SK-N-SH (cell line): ENCODE measurements around the gene TMEM198. TPM values are rescaled to one million over a fixed set of nuclear protein-coding genes. Genes with fewer than 3 reads are reported as not detected.

Source experiments
- CTCF ChIA-PET: fragments of 300-600, 350-600 bp; formaldehyde crosslinking; extraction: SDS; loops from one replicate; lab custom pipeline; 2021; lab: Yijun Ruan, JAX
- POLR2A ChIA-PET: fragments of 350-600 bp; sonication (Branson Sonifier 250); formaldehyde crosslinking; extraction: SDS; loops from one replicate; lab custom pipeline; 2020; ENCODE audit warnings: antibody characterized with exemption, inconsistent platforms; lab: Yijun Ruan, JAX
- DNase-seq: peaks from one replicate; pipeline ENCODE4 v3.0.0; 2012
- H2AFZ ChIP-seq: fragments of 200-600 bp; sonication (generic); 2 replicates; pipeline ENCODE4 v1.8.1; 2016; ENCODE audit warnings: antibody characterized with exemption, mild to moderate bottlenecking, low read depth
- H3F3A ChIP-seq: fragments of 200-600 bp; sonication (generic); replicated peaks from 2 replicates; pipeline ENCODE3; 2016; ENCODE audit warnings: antibody characterized with exemption, mild to moderate bottlenecking; ENCODE audit not compliant: insufficient read depth
- H3K27ac ChIP-seq, 2 experiments: fragments of 200-500 bp in 1 of 2; fragments of 200-600 bp in 1 of 2; sonication (Bioruptor generic) in 1 of 2; sonication (generic), shearing (Covaris generic) in 1 of 2; 2 replicates each; pipeline versions ENCODE4 v1.5.1 to v1.6.1; 2014 to 2016; ENCODE audit warnings: low read depth in 2 of 2, inconsistent platforms in 1 of 2, low read length in 1 of 2, mild to moderate bottlenecking in 1 of 2, mixed read lengths in 1 of 2
- H3K27me3 ChIP-seq: fragments of 200-600 bp; sonication (generic), shearing (Covaris generic); 2 replicates; pipeline ENCODE4 v1.6.1; 2016; ENCODE audit warnings: mixed run types; ENCODE audit not compliant: insufficient read depth
- H3K36me3 ChIP-seq, 2 experiments: fragments of 200-500 bp in 1 of 2; fragments of 200-600 bp in 1 of 2; sonication (Bioruptor generic) in 1 of 2; sonication (generic) in 1 of 2; replicated peaks in 1 of 2; 2 replicates each; pipeline versions ENCODE3 to v1.5.1; 2014 to 2016; ENCODE audit warnings: low read length in 1 of 2, mild to moderate bottlenecking in 1 of 2; ENCODE audit not compliant: insufficient read depth in 2 of 2, control insufficient read depth in 1 of 2
- H3K4me1 ChIP-seq, 2 experiments: fragments of 200-500 bp in 1 of 2; fragments of 200-600 bp in 1 of 2; sonication (Bioruptor generic) in 1 of 2; sonication (generic), shearing (Covaris generic) in 1 of 2; 2 replicates each; pipeline versions ENCODE4 v1.5.1 to v1.6.1; 2014 to 2016; ENCODE audit warnings: low read depth in 1 of 2, low read length in 1 of 2, mixed run types in 1 of 2; ENCODE audit not compliant: insufficient read depth in 2 of 2, control insufficient read depth in 1 of 2
- H3K4me2 ChIP-seq: fragments of 200-600 bp; sonication (generic), shearing (Covaris generic); 2 replicates; pipeline ENCODE4 v1.6.1; 2017; ENCODE audit warnings: mixed run types
- H3K4me3 ChIP-seq, 2 experiments: fragments of 200-500 bp in 1 of 2; fragments of 200-600 bp in 1 of 2; sonication (Bioruptor generic) in 1 of 2; sonication (generic), shearing (Covaris generic) in 1 of 2; 2 replicates each; pipeline versions ENCODE4 v1.5.1 to v1.8.1; 2014 to 2016; ENCODE audit warnings: low read depth in 2 of 2, inconsistent platforms in 1 of 2, low read length in 1 of 2, mild to moderate bottlenecking in 1 of 2, mixed read lengths in 1 of 2, moderate library complexity in 1 of 2
- H3K79me2 ChIP-seq: fragments of 200-600 bp; sonication (generic); 2 replicates; pipeline ENCODE4 v1.8.1; 2017; ENCODE audit warnings: mild to moderate bottlenecking; ENCODE audit not compliant: insufficient read depth
- H3K9ac ChIP-seq: fragments of 200-600 bp; sonication (generic); 2 replicates; pipeline ENCODE4 v1.6.1; 2017; ENCODE audit warnings: mixed run types
- H3K9me2 ChIP-seq: fragments of 200-600 bp; sonication (generic); 2 replicates; pipeline ENCODE4 v1.6.1; 2017; ENCODE audit warnings: mixed run types
- H3K9me3 ChIP-seq: fragments of 200-600 bp; sonication (generic); 2 replicates; pipeline ENCODE4 v1.6.1; 2017; ENCODE audit warnings: mixed run types, mild to moderate bottlenecking, moderate library complexity
- H4K20me1 ChIP-seq: fragments of 200-600 bp; sonication (generic); 2 replicates; pipeline ENCODE4 v1.6.1; 2017; ENCODE audit warnings: mild to moderate bottlenecking, mixed run types; ENCODE audit not compliant: insufficient read depth
- EP300 ChIP-seq, 2 experiments: IDR thresholded peaks; 2 replicates each; pipeline versions ENCODE4 v1.4.0 to v1.6.1; 2012; ENCODE audit warnings: borderline replicate concordance in 1 of 2, low read depth in 1 of 2, low read length in 1 of 2
- FOSL2 ChIP-seq: IDR thresholded peaks from 2 replicates; pipeline ENCODE4 v1.4.0; 2012; ENCODE audit warnings: low read depth, mild to moderate bottlenecking, moderate library complexity, borderline replicate concordance
- IRF3 ChIP-seq: fragments of 150-350 bp; IDR thresholded peaks from 2 replicates; pipeline ENCODE4 v1.6.1; 2016; ENCODE audit warnings: mild to moderate bottlenecking, low read depth, low read length
- JUND ChIP-seq: IDR thresholded peaks from 2 replicates; pipeline ENCODE4 v1.4.0; 2012
- MAX ChIP-seq: IDR thresholded peaks from 2 replicates; pipeline ENCODE4 v1.4.0; 2012; ENCODE audit warnings: low read depth
- NFIC ChIP-seq: IDR thresholded peaks from 2 replicates; pipeline ENCODE4 v1.4.0; 2012; ENCODE audit warnings: borderline replicate concordance
- POLR2AphosphoS5 ChIP-seq: IDR thresholded peaks from 2 replicates; pipeline ENCODE4 v1.6.1; 2012; ENCODE audit warnings: low read depth, low read length
- RAD21 ChIP-seq: IDR thresholded peaks from 2 replicates; pipeline ENCODE4 v1.6.1; 2012; ENCODE audit warnings: mild to moderate bottlenecking, low read length
- RFX5 ChIP-seq: IDR thresholded peaks from 2 replicates; pipeline ENCODE4 v1.6.1; 2012; ENCODE audit warnings: mild to moderate bottlenecking, improper control_type of control experiment, low read length
- RXRA ChIP-seq: IDR thresholded peaks from 2 replicates; pipeline ENCODE4 v1.4.0; 2012; ENCODE audit warnings: low read depth, mild to moderate bottlenecking, borderline replicate concordance
- SIN3A ChIP-seq: IDR thresholded peaks from 2 replicates; pipeline ENCODE4 v1.6.1; 2012; ENCODE audit warnings: low read depth, mild to moderate bottlenecking, low read length, moderate library complexity, borderline replicate concordance
- TEAD4 ChIP-seq: IDR thresholded peaks from 2 replicates; pipeline ENCODE4 v1.4.0; 2012; ENCODE audit warnings: mild to moderate bottlenecking, borderline replicate concordance; ENCODE audit not compliant: insufficient read depth
- WGBS: methylation state at CpG from one replicate; pipeline ENCODE4 v1.1.6; 2017; ENCODE audit warnings: low lambda C conversion rate; 5-methylcytosine and 5-hydroxymethylcytosine counted together
- polyA plus RNA-seq, 3 experiments: library from polyadenylated mRNA; depleted of rRNA; stranded (reverse); fragments of >200 nt; gene quantifications; 2 replicates each; pipeline ENCODE4 v1.2.3, GENCODE V29; 2012
- TF ChIP-seq, protein P1 (sequence below): IDR thresholded peaks from 2 replicates; pipeline ENCODE4 v1.6.1; 2012; ENCODE audit warnings: mild to moderate bottlenecking, low read depth, low read length, moderate library complexity
- TF ChIP-seq, protein P2 (sequence below): IDR thresholded peaks from 2 replicates; pipeline ENCODE4 v1.4.0; 2012; ENCODE audit warnings: low read depth, borderline replicate concordance
- TF ChIP-seq, protein P3 (sequence below): IDR thresholded peaks from 2 replicates; pipeline ENCODE4; 2012

The TMEM198 gene
- polyA plus RNA-seq, 1 of the 3 experiments (the other 2 are of a cell fraction): 4.7 TPM

DNA sequence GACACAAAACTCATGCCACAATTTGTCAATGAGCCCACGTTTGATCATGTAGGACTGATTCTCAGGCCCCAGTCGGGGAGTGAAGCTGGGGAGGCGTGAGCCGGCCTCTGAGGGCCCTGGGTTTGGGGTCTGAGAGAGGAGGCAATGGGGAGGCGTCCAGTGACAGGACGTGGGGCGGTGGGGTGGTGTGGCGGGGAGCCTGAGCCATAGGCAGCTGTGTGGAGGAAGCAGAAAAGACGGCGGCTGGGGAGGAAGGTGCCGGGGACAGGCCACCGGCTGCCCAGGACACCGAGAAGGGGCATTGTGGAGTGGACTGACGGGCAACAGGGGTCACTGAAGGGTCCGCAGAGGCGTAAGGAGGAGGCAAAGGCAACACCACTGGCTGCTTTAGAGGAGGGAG, 7.4 kb upstream of the TMEM198 start (continued):
- TF ChIP-seq, protein P1, sequence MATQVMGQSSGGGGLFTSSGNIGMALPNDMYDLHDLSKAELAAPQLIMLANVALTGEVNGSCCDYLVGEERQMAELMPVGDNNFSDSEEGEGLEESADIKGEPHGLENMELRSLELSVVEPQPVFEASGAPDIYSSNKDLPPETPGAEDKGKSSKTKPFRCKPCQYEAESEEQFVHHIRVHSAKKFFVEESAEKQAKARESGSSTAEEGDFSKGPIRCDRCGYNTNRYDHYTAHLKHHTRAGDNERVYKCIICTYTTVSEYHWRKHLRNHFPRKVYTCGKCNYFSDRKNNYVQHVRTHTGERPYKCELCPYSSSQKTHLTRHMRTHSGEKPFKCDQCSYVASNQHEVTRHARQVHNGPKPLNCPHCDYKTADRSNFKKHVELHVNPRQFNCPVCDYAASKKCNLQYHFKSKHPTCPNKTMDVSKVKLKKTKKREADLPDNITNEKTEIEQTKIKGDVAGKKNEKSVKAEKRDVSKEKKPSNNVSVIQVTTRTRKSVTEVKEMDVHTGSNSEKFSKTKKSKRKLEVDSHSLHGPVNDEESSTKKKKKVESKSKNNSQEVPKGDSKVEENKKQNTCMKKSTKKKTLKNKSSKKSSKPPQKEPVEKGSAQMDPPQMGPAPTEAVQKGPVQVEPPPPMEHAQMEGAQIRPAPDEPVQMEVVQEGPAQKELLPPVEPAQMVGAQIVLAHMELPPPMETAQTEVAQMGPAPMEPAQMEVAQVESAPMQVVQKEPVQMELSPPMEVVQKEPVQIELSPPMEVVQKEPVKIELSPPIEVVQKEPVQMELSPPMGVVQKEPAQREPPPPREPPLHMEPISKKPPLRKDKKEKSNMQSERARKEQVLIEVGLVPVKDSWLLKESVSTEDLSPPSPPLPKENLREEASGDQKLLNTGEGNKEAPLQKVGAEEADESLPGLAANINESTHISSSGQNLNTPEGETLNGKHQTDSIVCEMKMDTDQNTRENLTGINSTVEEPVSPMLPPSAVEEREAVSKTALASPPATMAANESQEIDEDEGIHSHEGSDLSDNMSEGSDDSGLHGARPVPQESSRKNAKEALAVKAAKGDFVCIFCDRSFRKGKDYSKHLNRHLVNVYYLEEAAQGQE: no peak
- no peak for TF ChIP-seq RFX5
- TF ChIP-seq RXRA: no peak
- TF ChIP-seq, protein P2, sequence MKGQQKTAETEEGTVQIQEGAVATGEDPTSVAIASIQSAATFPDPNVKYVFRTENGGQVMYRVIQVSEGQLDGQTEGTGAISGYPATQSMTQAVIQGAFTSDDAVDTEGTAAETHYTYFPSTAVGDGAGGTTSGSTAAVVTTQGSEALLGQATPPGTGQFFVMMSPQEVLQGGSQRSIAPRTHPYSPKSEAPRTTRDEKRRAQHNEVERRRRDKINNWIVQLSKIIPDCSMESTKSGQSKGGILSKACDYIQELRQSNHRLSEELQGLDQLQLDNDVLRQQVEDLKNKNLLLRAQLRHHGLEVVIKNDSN: no peak

- H3F3A ChIP-seq: no peaks in the 10 kb centered on the region
- H3K4me1 ChIP-seq: peaks cover 2 to 12% of the 10 kb centered on the region in 2 experiments; a peak in 2 of 4 replicates
- no peak overlapping the region for H3K27ac ChIP-seq
- H2AFZ ChIP-seq: no peak overlapping the region
- no peak overlapping the region for H3K9ac ChIP-seq
- ChIA-PET POLR2A (no interaction called here), CTCF (interaction anchor here (1.0 to 62.1 kb wide), 8 partner anchors 9 to 153 kb away, joined by 3 to 2824 read pairs (median 14); partner anchors contain the start of genes ASIC4 and GMPPA)
- H3K9me3 ChIP-seq: no peaks in the 10 kb centered on the region
- peaks cover 9 to 28% of the 10 kb centered on the region in 2 experiments for H3K36me3 ChIP-seq
- H4K20me1 ChIP-seq: peaks cover 12% of the 10 kb centered on the region
- no peaks in the 10 kb centered on the region for H3K9me2 ChIP-seq
- no peak overlapping the region for H3K4me3 ChIP-seq
- H3K79me2 ChIP-seq: peaks cover under 1% of the 10 kb centered on the region; the same call in 1 of the 2 replicates
- 89% methylated on average over 6 of the region's 9 CpGs for WGBS
- no peaks in the 10 kb centered on the region for H3K27me3 ChIP-seq
- H3K4me2 ChIP-seq: no peak overlapping the region
- TF ChIP-seq POLR2AphosphoS5: no peak
- TF ChIP-seq, protein P2: no peak
- TF ChIP-seq EP300 (IDR thresholded peaks at IDR 0.05; ENCODE audit: borderline replicate concordance in 1 of 2, low read depth in 1 of 2, low read length in 1 of 2): no peak
- no peak for TF ChIP-seq MAX
- TF ChIP-seq RAD21: no peak
- TF ChIP-seq IRF3: no peak
- TF ChIP-seq TEAD4: no peak
- TF ChIP-seq, protein P3, sequence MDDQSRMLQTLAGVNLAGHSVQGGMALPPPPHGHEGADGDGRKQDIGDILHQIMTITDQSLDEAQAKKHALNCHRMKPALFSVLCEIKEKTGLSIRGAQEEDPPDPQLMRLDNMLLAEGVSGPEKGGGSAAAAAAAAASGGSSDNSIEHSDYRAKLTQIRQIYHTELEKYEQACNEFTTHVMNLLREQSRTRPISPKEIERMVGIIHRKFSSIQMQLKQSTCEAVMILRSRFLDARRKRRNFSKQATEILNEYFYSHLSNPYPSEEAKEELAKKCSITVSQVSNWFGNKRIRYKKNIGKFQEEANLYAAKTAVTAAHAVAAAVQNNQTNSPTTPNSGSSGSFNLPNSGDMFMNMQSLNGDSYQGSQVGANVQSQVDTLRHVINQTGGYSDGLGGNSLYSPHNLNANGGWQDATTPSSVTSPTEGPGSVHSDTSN: no peak
- TF ChIP-seq JUND: no peak
- TF ChIP-seq FOSL2: no peak
- no peak for TF ChIP-seq NFIC
- TF ChIP-seq SIN3A: no peak
- no peak for DNase-seq
Observed at GRCh38 chr2:219536967-219537366, 6.9 kb upstream of the TMEM198 start.
